IPS-18c (cell line): ENCODE results near the gene ASPM.
"Not testable (repeated sequence)": the region's sequence is repeated elsewhere in the genome, so short reads cannot be mapped to it uniquely, and the experiment has no call there.

Experiments
- H3K4me3 ChIP-seq: 2 replicates; pipeline ENCODE4 v1.7.0; 2013; ENCODE audit warnings: low read depth, mild to moderate bottlenecking, low read length, moderate library complexity; ENCODE audit not compliant: insufficient read depth
- H3K9me3 ChIP-seq: one replicate; pipeline ENCODE4 v1.6.1; 2013; ENCODE audit warnings: mild to moderate bottlenecking, low read length, moderate library complexity; ENCODE audit not compliant: control insufficient read depth, insufficient read depth

Gene ASPM

DNA sequence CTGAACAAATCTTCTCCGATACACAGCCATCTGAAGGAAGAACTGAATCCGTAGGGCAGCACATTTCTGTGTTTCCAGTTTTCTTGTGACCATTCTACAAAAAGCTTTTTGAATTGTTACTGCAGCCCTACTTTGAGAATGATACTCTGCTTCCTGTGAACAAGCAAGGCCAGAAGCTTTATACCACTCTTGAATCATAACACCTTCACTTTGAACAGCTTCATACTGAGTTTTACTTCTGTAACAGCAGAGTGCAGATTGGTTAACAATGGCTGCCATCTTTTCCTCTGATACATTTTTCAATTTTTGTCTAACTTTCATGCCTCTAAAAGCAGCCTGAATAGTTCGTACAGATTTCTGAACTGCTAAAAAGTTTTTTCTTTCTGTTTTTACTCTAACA, 45.8 kb downstream of the ASPM start:
- H3K4me3 ChIP-seq: no peak overlapping the region
- peaks cover 4% of the 10 kb centered on the region for H3K9me3 ChIP-seq

DNA sequence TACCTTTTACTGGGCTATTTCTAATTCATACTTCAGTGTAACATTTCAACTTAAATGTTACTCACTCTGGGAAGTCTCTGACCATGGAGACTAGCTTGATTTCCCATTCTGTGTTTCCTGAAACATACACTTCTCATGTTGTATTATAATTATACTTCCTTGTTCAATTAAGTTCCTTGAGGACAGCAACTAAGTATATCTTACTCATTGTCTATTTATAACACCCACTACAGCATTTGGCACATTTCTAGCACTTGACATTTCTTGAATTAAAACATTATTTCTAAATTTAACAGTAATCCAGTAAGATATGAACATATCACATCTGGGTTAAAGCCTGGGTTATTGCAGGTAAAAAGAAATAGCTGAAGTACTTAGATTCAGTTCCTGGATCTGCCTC, 47.0 kb downstream of the ASPM start:
- H3K9me3 ChIP-seq: peaks cover 4% of the 10 kb centered on the region
- no peak overlapping the region for H3K4me3 ChIP-seq

DNA sequence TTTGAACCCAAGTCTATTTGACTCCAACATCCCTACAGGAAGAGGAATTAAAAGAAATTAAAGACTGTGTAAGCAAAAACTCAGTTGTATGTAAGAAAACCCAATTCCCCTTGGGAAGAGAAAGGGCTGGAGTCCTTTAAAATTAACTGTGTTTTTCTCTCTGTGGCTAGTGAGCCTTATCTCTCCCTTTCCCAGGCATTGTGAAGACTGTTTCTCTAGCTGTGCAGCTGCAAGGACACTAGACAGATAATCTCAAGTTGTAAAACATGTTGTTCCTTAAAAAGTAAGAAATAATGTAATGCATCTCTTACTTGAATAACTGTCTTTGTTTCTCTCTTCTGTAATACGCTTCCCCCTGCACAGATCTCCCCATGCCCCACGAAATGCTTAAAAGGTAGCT, 49.5 kb downstream of the ASPM start:
- H3K4me3 ChIP-seq, H3K9me3 ChIP-seq: not testable (repeated sequence)

DNA sequence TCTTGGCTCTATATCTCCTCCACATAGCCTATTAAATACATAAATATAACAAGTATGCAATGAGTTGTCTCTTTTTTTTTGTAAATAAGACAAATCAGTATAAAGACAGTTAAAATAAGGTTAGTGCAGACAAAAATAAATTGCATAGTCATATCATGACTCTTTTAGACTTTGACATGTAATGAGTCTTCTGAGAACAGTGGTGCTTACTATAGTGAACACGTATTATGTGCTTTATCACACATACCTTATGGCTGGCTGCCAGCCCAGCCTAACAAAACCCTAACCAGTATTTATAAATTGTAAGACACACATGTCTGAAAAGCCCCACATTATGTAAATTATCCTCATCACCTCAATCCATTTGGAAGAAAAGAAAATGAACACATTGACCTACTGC, 50.3 kb downstream of the ASPM start:
- Histone ChIP-seq H3K9me3 (peaks cover 2% of the 10 kb centered on the region), H3K4me3 (no peak overlapping the region)

DNA sequence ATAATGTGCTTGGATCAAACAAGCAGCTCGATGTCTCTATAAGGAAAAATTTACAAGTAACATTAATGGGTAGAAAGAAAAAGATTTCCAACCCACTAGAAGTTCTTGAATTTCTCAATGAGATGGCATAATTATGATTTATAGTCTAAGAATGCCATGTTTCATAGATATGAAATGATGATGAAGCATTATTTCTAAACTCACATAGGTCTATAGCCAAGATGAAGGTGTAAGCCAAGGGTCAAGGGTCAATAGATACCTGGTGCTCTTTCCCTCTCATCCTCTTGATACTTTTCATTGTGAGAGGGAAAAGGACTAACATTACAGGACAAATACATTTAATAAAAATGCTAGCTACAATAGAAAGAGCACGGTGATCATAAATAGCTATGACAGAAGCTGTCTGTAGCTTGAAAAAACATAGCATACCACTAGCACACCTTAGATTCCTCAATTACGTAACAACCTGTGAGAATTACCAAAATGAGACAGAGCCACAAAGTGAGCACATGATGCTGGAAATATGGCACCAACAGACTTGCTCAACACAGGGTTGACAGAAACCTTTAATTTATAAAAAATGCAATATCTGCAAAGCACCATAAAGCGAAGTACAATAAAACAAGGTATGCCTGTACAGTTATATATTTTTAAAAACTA, 53.1 kb downstream of the ASPM start:
- Histone ChIP-seq H3K9me3 (peaks cover 2% of the 10 kb centered on the region), H3K4me3 (no peak overlapping the region)

DNA sequence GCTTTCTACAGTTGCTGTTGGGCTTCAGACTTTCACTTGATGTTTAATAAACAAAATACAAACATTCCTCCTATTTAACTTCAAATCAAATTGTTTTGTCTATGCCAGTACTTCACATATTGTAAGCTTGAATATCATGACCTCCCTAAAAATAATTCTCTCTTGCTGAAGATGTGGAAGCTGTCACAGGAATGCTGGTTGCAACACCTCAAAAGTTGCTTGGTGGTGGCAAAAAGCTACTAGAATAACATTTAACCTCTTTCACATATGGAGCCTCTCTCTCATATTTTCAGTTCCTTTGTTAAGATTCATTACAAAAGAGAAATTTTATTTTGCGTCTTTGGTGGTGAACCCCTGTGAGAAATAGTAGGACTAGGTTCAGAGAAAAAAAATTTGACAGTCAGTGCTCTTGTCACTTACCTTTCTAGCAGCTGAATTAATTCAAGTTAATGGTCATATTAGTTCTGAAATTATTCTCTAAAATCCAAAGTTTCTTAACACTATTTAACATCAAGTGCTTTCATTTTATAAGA, 53.9 kb downstream of the ASPM start:
- peaks cover 2% of the 10 kb centered on the region for H3K9me3 ChIP-seq
- no peak overlapping the region for H3K4me3 ChIP-seq

DNA sequence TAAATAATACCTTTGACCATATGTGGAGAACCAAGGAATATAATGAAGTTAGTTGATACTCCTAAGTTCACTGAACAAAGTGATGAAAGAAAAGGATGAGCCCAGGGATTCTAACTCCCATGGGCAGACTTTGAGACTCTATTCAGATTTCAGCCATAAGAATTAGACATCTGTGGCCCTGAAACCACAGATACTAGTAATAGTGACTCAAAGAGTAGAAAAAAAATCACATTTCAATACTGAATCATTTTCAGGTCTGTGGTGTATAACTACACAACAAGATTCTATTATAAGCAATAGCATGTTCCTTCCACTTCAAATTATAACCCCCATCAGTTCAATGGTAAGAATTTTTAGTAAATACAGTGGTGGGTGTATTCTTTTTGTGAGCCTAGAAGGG, 63.0 kb downstream of the ASPM start:
- H3K9me3 ChIP-seq: peaks cover 16% of the 10 kb centered on the region

DNA sequence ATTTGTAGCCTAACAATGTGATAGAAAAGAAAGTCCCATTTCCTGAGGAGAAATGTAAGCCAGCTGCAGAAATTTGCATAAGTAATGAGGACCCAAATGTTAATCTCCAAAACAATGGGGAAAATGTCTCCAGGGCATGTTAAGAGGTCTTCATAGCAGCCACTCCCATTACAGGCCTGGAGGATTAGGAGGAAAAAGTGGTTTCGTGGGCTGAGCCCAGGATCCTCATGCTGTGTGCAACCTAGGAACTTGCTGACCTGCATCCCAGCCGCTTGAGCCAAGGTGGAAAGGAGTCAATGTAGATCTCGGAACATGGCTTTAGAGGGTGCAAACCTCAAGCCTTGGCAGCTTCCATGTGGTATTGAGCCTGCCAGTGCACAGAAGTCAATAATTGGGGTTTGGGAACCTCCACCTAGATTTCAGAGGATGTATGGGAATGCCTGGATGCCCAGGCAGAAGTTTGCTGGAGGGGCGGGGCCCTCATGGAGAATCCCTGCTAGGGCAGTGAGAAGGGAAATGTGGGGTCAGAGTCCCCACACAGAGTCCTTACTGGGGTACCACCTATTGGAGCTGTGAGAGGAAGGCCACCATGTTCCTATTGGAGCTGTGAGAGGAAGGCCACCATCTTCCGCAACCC, 65.2 kb downstream of the ASPM start:
- no peak overlapping the region for H3K4me3 ChIP-seq
- H3K9me3 ChIP-seq: peaks cover 16% of the 10 kb centered on the region

More for the DNA sequence above, 63.0 kb downstream of the ASPM start:
- H3K4me3 ChIP-seq: no peak overlapping the region

DNA sequence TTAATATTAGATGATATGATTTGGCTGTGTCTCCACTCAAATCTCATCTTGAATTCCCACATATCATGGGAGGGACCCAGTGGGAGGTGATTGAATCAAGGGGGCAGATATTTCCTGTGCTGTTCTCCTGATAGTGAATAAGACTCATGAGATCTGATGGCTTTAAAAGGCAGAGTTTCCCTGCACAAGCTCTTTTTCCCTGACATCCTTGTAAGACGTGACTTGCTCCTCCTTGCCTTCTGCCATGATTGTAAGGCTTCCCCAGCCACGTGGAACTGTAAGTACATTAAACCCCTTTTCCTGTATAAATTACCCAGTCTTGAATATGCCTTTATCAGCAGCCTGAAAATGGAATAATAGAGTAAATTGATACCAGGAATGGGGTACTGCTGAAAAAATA, 66.1 kb downstream of the ASPM start:
- H3K9me3 ChIP-seq: peaks cover 16% of the 10 kb centered on the region
- no peak overlapping the region for H3K4me3 ChIP-seq

DNA sequence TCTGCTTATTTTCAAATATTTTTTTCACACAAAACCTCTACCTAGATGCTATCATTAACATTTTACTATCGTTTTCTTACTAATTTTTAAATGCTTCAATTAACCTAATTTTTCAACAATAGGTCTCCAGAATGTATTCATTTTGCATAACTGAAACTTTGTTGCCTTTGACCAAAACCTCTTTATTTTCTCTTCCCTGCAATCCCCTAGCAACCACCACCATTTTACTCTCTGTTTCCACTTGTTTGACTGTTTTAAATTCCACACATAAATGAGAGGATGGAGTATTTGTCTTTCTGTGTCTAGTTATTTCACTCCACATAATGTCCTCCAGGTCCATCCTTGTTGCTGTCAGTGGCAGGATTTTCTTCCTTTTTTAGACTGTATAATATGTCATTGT, 69.9 kb downstream of the ASPM start:
- no peak overlapping the region for H3K4me3 ChIP-seq
- peaks cover 9% of the 10 kb centered on the region for H3K9me3 ChIP-seq

DNA sequence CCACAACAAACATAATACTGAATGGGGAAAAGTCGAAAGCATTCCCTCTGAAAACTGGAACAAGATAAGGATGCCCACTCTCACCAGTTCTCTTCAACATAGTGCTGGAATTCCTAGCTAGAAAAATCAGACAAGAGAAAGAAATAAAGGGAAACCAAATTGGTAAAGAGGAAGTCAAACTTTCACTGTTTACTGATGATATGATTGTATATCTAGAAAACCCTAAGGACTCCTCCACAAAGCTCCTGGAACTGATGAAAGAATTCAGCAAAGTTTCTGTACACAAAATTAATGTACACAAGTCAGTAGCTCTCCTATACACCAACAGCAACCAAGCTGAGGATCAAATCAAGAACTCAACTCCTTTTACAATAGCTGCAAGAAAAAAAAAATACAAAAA, 72.5 kb downstream of the ASPM start:
- Histone ChIP-seq H3K9me3 (no peaks in the 10 kb centered on the region), H3K4me3 (no peak overlapping the region)

DNA sequence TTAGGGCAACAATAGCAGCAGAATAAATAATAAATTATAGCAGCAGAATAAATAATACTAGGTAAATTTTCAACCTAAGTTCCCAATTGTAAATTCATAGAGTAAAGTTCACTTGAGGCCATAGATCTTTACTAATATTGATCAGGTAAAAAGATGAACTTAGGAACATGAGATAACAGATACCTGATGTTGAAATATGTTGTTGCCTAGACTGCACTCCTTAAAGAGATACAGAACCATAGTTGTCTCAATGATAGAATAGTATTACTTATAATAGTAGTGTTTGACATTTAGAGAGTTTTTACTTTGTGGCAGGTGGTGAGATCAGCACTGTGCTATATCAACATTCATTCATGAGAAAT, 79.0 kb downstream of the ASPM start:
- H3K4me3 ChIP-seq: no peak overlapping the region
- no peaks in the 10 kb centered on the region for H3K9me3 ChIP-seq

DNA sequence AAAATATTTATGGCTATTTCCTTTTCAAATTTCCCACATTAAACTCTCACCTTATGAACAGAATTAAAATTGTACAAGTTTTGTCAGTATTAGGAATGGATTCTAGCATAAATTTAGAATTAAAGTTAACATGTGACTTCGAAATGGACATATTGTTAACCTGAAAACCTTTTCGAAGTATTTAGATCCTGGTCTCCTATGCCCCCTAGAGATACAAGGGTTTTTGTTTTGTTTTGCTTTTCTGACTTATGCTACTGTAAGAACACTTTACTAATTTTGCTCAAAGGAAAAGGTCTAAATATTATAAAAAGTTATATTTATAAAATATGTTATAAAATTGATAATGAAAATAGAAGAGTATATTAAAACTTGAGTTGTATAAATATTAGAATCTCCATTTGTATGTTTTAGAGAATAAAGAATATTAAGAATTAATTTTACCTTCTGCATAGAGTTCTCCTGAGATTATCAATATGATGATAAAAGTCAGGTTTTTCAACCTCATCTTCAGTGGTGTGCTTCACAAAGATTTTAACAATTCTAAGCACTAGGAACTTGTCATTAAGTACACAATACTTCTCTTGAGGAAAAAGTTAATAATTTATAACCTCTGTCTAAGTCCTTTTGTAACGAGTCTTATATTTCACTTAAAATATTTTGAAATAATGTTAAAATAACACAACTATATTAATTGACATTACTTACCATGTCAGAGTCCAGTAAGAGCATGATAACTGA, 79.6 kb downstream of the ASPM start, which contains the start of gene F13B:
F13B (minus strand) TSS at position 542 of the 738 bp plus-strand sequence; CDS start at position 505, 37 bp downstream.
- H3K4me3 ChIP-seq: no peak within 1 kb of the TSS
- H3K9me3 ChIP-seq: no peaks in the 10 kb centered on the region

DNA sequence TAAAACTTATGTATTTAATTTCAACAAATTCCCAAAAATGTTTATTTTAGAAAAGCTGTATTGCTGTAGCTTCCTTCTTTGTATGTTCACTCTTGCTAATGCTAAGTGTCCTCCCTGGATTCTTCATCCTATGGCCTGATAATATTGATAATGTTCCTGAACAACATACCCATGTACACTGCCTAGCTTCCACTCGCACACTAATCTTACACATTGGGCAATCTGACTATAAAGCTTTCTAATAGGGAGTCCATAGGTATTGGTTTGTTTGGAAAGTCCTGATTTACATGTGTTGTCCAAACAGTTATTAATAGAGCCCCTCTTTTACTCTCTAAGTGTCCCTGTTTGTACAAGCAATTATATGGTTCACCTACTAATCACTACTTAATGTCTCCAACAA, 80.2 kb downstream of the ASPM start:
- H3K4me3 ChIP-seq: no peak overlapping the region
- no peaks in the 10 kb centered on the region for H3K9me3 ChIP-seq

DNA sequence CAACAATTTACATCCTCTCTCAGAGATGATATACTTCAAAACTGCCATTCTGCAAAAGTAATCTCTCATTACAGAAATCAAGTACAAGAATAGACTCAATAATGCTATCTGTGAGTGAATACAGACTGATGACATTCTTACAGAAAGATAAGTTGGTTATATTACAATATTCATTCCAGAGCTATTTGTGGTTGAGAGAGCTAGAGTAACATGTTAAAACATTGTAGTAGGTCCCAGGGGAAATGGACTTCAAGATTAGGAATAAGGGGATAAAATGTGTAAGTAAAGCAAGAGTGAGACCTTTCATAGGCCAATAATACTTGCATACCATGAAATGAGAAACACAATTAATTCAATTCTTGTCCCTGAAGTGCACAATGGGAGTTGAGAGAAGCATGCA, 80.9 kb downstream of the ASPM start:
- Histone ChIP-seq H3K9me3 (no peaks in the 10 kb centered on the region), H3K4me3 (no peak overlapping the region)

DNA sequence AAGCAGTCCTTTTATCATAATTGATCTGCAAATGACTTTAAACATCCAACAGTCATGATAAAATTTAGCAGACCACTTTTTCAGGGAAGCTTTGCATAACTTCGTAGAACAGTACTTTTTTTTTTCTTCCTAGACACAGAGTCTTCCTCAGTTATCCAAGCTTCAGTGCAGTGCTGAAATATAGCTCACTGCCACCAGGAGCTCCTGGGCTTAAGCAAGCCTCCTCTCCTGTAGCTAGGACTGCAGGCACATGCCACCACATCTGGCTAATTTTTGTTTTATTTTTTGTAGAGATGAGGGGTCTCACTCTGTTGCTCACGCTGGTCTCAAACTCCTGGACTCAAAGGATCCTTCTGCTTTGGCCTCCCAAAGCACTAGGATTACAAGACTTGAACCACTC, 83.3 kb downstream of the ASPM start:
- H3K9me3 ChIP-seq: no peaks in the 10 kb centered on the region

DNA sequence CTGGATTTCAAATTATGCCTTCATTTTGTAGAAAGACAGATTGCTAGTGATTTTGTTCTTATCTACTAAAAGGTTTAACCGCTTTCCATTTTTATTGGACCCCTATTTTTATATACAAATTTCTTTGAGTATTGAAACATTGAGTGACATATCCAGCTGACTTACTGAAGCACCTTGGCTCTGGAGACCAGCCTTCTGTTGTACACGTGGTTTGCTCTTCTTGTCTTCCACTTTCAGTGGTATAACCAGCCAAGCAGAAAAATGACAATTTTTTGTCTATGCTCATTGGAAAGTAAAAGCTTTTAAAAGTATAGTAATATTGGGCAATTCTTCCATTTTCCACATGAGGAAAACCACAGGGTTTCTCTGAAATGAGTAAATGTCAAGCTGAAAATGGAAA, 83.8 kb downstream of the ASPM start:
- no peak overlapping the region for H3K4me3 ChIP-seq
- H3K9me3 ChIP-seq: no peaks in the 10 kb centered on the region

More for the DNA sequence above, 83.3 kb downstream of the ASPM start:
- no peak overlapping the region for H3K4me3 ChIP-seq

DNA sequence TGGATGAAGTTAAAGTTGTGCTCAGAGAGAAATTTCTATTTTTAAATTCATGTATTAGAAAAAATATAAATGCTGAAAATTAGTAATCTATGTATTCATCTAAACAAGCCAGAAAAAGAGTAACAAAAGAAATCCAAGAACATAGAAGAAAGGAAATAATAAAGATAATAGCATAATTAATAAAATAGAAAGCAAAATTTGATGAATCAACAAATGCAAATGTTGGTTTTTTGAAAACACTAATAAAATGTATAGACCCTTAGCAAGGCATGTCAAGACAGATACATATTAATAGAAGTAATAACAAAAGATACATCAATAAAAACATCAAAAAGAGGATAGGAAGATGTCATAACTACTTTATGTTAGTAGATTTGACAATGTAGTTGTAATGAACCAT, 97.4 kb downstream of the ASPM start:
- Histone ChIP-seq H3K9me3 (no peaks in the 10 kb centered on the region), H3K4me3 (no peak overlapping the region)
